ENCODE results near the gene ABHD10.

GRCh38 chr3:111989061-111989678 is 10.3 kb downstream of the ABHD10 start:
- TF ChIP-seq CTCF (IDR thresholded peaks at IDR 0.05; ENCODE audit: low read length), result peak; percentile 80
- TF ChIP-seq EZH2 (optimal IDR thresholded peaks at IDR 0.05; ENCODE audit: low read depth, low read length), result no peak
- TF ChIP-seq EZH2phosphoT487 (IDR thresholded peaks at IDR 0.05; ENCODE audit: low read length), result no peak
